ENCODE results near the gene HCFC1R1.

HCFC1R1 gene

DNA sequence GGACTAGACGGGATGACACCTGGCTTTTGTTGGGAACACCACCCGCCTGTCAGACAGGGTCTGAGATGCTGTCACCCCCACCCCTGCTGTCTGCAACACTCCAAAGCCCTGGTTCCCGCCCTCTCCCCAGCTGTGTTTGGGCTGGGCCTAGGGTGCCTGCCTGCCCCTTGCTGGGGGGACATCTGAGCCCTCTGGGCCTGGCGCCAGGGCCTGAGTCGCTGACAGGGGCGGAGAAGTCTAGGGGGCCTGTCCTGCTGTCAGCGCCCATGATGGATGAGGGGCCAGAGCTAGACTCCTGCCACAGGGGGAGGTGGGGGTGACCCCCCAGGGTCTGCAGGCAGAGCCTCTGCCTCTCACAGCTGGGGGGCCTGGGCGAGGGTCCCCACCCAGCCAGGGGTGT is 35.9 kb downstream of the HCFC1R1 start:
- no peak for DNase-seq (ENCODE audit: low read depth)
- no peak for TF ChIP-seq POLR2A (IDR thresholded peaks at IDR 0.05; ENCODE audit: extremely low read depth, insufficient read length)
- TF ChIP-seq, protein P1, sequence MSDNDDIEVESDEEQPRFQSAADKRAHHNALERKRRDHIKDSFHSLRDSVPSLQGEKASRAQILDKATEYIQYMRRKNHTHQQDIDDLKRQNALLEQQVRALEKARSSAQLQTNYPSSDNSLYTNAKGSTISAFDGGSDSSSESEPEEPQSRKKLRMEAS (IDR thresholded peaks at IDR 0.05; ENCODE audit: low read depth, low read length): no peak
- no peak for TF ChIP-seq MYC (IDR thresholded peaks at IDR 0.05; ENCODE audit: low read depth, low read length)
- no peak for TF ChIP-seq CTCF (IDR thresholded peaks at IDR 0.05; ENCODE audit: low read depth, low read length)
- H3K4me3 ChIP-seq (ENCODE audit: low read depth, low read length): no peak overlapping the region

DNA sequence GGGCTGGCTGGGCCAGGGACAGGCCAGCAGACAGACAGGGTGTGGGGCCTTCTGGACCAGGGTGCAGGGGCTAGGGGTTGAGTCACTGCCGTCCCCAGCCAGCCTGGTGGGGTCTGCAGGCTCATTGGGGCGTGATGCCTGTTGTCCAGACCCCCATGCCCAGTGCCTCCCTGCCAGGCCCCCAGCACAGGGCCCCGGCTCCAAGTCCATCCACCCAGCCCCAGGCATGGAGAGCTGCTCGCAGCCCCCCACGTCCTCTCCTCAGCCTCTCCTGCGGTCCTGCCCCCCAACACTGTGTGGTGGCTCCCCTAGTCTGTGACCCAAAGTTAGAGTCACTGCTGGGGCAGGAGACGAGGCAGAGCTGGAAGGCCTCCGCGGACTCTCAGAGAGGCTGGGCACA is 36.5 kb downstream of the HCFC1R1 start:
- no peak for TF ChIP-seq POLR2A (IDR thresholded peaks at IDR 0.05; ENCODE audit: extremely low read depth, insufficient read length)
- no peak for TF ChIP-seq CTCF (IDR thresholded peaks at IDR 0.05; ENCODE audit: low read depth, low read length)
- TF ChIP-seq MYC (IDR thresholded peaks at IDR 0.05; ENCODE audit: low read depth, low read length): no peak
- no peak for DNase-seq (ENCODE audit: low read depth)
- no peak overlapping the region for H3K4me3 ChIP-seq (ENCODE audit: low read depth, low read length)

DNA sequence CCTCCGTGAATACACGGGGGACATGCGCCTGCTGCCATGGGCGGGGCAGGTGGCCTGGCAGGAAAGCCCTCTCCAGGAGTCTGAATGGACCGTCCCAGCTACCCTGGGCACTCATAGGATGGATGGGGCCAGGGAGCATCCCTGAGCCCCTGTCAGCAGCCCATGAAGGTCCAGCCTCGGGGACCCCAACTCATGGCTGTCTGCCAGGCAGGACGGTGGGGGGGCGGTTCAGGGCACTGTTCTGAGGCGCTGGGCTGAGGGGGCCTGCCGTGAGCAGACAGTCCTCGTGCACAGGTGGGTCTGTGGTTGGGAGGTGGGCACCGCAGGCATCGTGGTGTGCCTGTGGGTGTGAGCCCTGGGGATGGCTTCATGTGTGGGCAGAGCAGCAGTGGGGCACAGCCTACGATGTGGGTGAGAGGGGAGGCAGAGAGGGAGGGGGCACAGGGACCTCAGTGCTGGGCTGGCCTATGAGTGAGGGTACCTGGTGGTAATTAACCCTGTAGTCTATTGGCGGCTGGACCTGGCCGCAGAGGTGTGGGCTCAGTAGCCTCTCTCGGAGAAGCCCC is 37.0 kb downstream of the HCFC1R1 start:
- TF ChIP-seq POLR2A (IDR thresholded peaks at IDR 0.05; ENCODE audit: extremely low read depth, insufficient read length) (no peak), MYC (IDR thresholded peaks at IDR 0.05; ENCODE audit: low read depth, low read length) (no peak), CTCF (IDR thresholded peaks at IDR 0.05; ENCODE audit: low read depth, low read length) (no peak)
- TF ChIP-seq, protein P1 (IDR thresholded peaks at IDR 0.05; ENCODE audit: low read depth, low read length): no peak
- no peak for DNase-seq (ENCODE audit: low read depth)
- H3K4me3 ChIP-seq (ENCODE audit: low read depth, low read length): no peak overlapping the region

DNA sequence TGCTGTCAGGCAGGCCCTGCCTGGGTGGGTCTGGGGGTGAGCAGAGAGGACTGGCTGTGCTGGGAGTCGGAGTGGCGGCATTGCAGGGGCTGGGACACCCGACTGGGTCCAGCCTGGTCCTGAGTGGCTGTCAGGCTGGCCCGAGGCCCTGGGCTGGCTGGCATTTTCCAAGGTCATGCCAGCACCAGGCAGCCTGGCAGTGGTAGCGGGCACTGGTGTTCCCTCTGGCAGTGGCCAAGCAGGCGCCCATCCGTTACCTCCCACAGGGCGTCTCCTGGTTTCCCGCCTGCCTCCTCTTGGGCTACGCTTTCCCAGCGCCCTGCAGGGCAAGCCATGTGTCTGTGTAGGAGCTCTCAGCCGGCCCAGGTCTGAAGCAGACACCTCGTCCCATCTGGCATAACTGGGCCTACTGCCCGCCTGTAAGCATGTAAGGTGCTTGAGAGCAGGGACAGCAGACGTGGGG is 37.8 kb downstream of the HCFC1R1 start:
- no peak for DNase-seq (ENCODE audit: low read depth)
- no peak for TF ChIP-seq POLR2A (IDR thresholded peaks at IDR 0.05; ENCODE audit: extremely low read depth, insufficient read length)
- TF ChIP-seq, protein P1 (IDR thresholded peaks at IDR 0.05; ENCODE audit: low read depth, low read length): no peak
- TF ChIP-seq CTCF (IDR thresholded peaks at IDR 0.05; ENCODE audit: low read depth, low read length): no peak
- no peak for TF ChIP-seq MYC (IDR thresholded peaks at IDR 0.05; ENCODE audit: low read depth, low read length)

GRCh38 chr16:2985462-2985861 is 38.3 kb downstream of the HCFC1R1 start:
- TF ChIP-seq MYC (IDR thresholded peaks at IDR 0.05; ENCODE audit: low read depth, low read length) (no peak), POLR2A (IDR thresholded peaks at IDR 0.05; ENCODE audit: extremely low read depth, insufficient read length) (no peak), CTCF (IDR thresholded peaks at IDR 0.05; ENCODE audit: low read depth, low read length) (no peak)
- TF ChIP-seq, protein P1 (IDR thresholded peaks at IDR 0.05; ENCODE audit: low read depth, low read length): no peak
- DNase-seq (ENCODE audit: low read depth): no peak
- H3K4me3 ChIP-seq (ENCODE audit: low read depth, low read length): no peak overlapping the region

More for the DNA sequence above, 37.8 kb downstream of the HCFC1R1 start:
- H3K4me3 ChIP-seq (ENCODE audit: low read depth, low read length): no peak overlapping the region

Data from NB4 (cell line).